GM19438 (cell line): Measurements from ENCODE around the gene RARA.

Experiments used
- ATAC-seq: cut with Tn5 transposase; IDR thresholded peaks from one replicate; pipeline ENCODE4 v1.9.1; 2021; ENCODE audit warnings: low read depth; ENCODE audit not compliant: unreplicated experiment

The RARA gene

GRCh38 chr17:40341808-40342503, 33.0 kb downstream of the RARA start:
- no peak for ATAC-seq

- no peak for ATAC-seq
Observed at GRCh38 chr17:40342504-40343218, 33.7 kb downstream of the RARA start.

- ATAC-seq, result no peak
Observed at GRCh38 chr17:40343219-40344119, 34.5 kb downstream of the RARA start.

GRCh38 chr17:40344421-40345160, 35.6 kb downstream of the RARA start:
- no peak for ATAC-seq

GRCh38 chr17:40345161-40345993, 36.4 kb downstream of the RARA start:
- ATAC-seq, result no peak

DNA sequence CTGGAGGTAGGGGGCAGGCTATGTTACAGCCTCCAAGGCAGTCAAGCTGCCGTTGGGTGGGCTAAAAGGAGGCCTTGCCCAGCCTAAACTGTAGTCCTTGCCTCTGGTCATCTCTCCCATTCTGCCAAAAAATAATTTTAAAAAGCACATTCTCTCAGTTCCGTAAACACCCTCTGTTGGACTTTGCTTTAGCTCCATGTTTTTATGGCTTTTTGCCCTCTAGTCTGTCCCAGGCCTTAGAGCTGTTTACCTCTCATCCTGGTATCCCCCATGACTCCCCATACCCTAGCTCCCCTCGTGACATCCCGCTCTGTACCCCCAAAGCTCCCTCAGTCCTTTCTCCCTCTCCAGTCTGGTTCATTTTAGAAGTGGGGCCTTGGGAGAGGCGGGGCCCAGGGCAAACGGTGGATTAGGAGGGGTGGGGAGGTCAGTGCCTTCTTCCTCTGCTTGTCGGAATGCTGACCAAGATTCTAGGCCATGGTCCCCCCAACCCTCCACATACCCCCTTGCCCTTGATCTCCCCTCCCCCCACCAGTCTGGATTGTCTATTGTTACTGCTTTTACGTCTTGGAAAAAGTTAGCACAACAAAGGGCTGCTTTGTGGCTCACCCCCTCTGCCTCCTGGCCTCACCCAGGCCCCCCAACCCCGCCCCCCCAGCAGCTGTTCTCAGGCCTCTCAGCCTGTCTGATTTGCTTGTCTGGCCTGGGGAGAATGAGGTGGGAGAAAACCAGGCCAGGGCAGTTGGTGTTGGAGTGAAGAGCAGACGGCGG, 37.2 kb downstream of the RARA start:
- no peak for ATAC-seq

GRCh38 chr17:40346765-40347158, 37.8 kb downstream of the RARA start:
- no peak for ATAC-seq

DNA sequence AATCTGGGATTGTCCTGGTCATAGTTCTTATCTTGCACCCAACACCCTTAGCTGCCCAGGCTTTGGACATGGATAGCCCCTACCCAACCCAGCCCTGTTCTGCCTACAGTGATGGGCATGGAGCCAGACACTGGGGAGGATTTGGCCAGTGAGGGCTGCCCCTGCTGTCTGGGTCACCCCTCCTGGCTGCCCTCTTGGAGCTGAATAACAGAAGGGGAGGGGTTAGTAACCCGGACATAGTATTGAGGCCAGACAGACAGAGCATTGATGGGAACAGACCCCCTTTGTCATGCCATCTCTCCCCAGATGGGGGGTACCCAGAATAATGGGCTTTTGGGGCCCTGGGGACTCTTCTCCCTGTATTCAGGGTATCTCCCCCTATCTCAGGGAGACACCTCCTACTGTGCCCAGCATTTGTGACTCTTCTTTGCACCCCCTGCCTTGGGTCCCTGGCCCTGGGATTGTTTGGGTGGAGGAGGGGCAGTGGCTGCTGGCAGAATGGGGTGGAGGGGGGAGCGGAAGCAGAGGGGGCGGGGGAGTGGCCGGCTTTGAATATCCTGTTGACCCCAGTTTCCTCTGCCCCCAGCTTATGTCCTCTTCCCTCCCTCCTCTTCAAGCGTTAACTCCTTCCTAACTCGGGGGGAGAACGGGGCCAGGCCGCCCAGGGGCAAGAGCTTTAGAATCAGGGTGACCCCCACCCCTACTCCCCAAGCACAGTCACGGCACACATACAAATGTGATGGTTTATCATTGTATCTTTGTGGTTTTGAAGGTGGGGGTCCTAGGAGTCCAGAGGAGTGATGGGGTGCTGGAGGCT, 38.5 kb downstream of the RARA start:
- ATAC-seq, result no peak

DNA sequence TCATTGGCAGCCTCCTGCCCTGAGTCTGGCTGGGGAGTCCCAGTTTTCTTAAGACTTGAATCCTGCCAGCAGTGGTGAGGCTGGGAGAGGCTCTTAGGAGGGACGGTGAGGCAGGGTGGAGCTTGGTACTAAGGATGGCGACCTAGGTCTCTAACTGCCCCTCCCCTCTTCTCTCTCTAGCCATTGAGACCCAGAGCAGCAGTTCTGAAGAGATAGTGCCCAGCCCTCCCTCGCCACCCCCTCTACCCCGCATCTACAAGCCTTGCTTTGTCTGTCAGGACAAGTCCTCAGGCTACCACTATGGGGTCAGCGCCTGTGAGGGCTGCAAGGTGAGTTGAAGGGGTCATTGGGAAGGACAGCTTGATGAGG, 39.1 kb downstream of the RARA start:
- ATAC-seq, result no peak

DNA sequence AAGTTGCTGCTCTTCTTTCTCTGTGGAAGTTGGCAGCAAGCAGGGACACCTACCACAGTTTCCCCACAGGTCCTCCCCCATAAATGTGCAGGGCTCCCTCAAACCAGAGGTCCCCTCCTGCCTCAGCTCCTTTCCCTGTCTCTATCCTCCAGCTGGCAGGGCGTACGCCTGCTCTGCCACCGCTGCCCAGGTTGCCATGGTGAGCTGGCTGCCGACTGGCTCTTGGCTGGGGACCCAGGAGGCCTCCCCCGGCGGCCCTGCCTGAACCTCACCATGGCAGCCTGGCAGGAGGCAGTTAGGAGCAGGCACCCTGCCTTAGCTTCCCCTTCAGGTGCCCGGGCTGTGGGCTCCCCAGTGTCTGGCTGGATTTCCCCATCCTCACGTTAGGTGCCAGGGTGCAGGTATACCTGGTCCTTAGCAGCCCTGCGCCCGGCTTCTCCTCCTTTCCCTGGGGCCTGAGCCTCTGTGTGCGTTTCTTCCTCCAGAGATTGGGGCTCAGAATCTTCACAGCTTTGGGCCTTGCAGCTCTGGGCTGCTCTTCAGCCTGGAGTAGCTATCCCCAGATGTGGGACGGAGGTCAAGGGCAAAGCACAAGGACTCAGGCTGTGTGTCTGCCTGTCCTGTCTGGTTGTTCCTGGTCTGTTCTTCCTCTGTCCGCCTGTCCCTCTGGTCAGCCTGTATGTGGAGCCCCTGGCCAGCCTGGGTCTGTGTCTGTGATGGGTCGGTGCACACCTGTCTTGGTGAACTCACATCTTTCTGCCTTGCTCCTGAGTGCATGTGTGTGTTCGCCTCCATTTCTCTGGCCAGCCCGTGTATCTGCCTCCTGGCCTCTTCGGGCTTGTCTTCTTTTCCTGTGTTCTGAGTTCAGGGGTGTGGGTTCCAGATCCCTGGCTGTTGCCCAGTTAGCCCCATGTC, 39.8 kb downstream of the RARA start:
- no peak for ATAC-seq

DNA sequence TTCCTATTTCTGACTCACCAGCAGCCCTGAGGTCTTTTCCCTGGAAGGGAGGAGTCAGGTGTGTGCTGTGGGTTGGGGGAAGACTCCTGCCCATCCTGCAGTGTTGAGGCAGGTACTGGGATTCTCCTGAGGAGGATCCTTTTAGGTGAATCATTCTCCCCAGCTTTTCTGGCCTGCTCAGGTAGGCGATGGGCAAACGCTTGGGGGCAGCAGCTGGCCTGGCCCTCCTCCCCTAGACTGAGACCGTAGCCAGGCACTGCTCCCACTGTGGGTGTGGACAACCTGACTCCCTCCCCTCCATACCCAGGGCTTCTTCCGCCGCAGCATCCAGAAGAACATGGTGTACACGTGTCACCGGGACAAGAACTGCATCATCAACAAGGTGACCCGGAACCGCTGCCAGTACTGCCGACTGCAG, 40.5 kb downstream of the RARA start:
- ATAC-seq, result no peak

DNA sequence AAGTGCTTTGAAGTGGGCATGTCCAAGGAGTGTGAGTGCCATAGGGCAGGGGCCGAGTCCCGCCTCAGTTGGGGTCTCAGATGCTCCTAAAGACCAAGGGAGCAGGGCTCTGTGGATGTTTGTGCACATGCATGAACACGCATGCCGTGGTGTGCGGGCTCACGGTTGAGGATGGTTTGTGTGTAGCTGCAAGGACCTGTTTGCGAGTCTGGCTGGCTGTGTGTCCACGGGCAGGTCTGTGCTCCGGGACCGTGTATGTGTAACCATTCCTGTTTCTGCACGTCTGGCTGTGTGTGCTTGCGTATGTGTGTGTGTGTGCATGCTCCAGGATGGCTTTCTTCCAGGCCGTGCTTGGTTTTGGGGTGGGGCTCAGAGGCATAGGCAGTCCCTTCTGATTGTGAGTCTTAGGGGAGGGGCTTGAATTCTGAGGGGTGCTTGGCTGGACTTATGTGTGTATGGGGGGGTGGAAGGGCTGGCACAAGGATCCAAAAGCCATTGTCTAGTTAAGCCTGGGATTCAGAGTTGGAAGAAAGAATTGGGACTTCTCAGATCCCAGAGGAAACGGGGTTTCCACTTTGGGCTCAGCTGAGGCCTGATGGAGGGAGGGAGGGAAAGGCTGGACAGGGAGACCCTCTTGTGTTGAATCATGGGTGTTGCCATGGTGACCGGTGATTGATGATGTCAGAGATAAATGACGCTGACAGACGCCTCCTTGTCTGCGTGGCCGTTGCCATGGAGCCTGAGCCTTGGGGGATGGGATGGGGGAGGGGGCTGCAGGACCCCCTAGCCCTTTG, 41.1 kb downstream of the RARA start:
- ATAC-seq, result no peak

DNA sequence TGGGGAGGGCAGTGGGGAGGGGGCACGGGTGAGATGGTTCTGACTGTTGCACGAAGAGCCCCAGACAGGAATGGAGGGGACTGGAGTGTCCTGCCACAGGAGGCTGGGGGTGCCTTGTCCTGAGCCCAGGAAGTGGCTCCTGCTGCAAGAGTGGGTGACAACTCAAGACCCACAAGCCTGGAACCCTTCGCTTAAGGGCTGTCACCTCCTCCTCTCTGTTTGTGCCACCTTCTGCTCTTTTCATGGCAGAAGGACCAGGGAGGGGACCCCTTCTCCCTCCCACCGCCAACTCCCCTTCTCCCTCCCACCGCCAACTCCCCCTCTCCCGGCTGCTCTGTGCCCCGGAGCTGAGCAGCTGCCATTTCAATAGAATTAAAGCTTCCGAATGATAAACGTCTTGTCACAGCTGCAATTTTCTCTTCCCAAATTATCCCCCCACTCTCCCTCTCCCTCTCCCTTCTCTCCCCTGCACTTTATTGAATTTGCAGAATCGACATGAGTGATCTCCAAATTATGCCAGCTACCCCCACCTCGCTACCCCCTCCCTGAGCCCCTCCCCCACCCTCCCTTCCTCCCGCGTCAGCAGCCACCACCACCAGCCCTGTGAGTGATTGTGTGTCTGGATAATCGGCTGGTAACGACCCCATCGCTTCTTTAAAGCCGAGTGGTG, 41.8 kb downstream of the RARA start:
- no peak for ATAC-seq

GRCh38 chr17:40351359-40352236, 42.6 kb downstream of the RARA start:
- no peak for ATAC-seq

DNA sequence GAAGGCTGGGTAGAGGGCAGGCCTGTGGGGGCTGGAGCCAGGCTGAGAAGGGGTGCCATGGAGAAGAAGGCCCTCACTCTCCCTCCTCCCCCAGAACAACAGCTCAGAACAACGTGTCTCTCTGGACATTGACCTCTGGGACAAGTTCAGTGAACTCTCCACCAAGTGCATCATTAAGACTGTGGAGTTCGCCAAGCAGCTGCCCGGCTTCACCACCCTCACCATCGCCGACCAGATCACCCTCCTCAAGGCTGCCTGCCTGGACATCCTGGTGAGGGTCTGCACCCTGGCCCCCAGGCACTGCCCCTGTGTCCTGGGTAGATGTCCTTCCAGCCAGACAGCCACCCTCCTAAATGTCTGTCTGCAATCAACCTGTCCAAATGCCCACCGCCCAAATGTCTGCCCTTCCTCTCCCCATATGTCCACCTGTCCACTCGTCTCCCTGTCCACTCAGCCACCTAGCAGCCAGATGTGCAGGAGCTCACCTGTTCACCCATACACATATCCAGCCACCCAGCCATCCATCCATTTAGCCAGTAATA, 43.3 kb downstream of the RARA start:
- ATAC-seq, result no peak
